NCI-H1694 (cell line): ENCODE results near the gene BTRC.
"Not testable (repeated sequence)": the region's sequence is repeated elsewhere in the genome, so short reads cannot be mapped to it uniquely, and the experiment has no call there.

Source experiments
- DNase-seq: peaks from one replicate; lab custom pipeline; 2025; lab: John Stamatoyannopoulos, UW

BTRC gene

GRCh38 chr10:101585841-101586240 is 231.9 kb downstream of the BTRC start:
- no peak for DNase-seq

GRCh38 chr10:101587725-101588653 is 234.0 kb downstream of the BTRC start, which contains the start of the genes DPCD and POLL:
Gene DPCD, plus strand, starts transcription at chr10:101588321. Its CDS starts 16 bp downstream, at chr10:101588337.
Gene POLL, minus strand, starts transcription at chr10:101588257. Its CDS starts 897 bp downstream, at chr10:101587360.
- DNase-seq, result peak; percentile 83

DNA sequence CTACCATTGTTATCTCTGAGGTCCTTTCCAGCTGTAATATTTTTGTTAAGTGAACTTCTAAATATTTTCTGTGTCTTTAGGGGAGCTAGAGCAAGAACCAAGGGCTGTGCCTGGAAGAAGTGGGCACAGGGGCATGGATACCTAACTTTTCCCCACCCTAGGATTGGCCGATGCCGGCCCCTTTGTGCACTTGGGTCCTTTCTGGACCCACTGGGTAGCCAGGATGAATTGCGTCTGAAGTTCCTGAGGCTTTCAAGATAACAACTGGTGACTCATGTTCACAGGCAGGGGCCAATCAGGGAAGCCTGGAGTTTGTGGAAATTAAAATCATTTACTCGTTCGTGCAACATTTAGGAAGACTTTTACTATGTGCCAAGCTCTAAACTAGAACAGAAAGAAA is 234.9 kb downstream of the BTRC start:
- no peak for DNase-seq

DNA sequence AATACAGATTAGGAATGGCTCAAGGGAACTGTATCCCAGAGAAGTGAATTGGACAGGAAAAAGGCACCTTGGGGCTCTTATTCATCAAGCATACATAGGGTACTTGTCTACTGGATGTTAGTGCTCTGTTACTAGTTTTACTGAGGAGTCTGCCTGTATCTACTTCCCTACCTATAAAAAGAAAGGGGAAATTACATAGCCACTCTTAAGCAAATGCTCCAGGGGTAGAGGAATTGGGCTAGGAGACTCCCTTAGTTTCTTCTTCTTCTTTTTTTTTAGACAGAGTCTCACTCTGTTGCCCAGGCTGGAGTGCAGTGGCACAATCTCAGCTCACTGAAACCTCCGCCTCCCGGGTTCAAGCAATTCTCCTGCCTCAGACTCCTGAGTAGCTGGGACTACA is 239.4 kb downstream of the BTRC start:
- DNase-seq, result not testable (repeated sequence)

DNA sequence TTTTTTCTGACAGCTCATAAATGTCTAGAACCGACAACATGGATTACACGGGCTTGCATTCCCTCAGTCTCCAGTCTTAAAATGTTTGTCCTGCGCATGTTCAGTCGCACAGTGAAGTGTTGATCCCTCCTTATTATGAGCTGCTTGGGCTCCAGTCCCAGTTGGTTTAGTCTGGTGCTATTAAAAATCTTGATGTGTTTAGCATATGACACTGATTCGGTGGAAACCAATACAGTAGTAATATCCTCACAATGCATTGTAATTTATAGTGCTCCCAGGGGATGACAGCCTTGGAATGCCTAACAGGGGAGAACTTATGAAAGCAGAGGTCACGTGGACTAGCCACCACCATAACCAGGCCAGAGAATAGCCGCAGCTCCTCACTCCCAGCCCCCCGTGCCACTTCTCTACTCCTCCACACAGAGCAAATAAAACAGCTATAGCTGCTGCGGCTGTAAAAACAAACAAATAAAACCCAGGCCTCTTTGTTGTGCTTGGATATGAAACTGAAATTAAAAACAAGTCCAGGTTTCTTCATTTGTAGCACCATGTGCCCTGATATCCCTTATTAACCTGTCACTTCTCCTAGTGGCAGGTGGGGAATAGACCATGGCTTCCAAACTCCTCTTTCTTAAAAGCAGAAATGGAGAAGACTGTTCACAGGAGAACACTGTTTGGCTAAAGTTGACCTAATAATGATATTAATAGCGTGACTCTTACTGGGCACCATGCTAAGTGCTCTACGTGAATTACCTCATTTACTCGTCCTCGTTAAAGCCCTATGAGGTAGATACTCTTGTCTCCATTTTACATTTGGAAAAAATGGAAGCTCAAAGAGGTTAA is 241.8 kb downstream of the BTRC start:
- no peak for DNase-seq

- no peak for DNase-seq
Measured at GRCh38 chr10:101597091-101597900, 243.3 kb downstream of the BTRC start.

GRCh38 chr10:101601541-101601940 is 247.6 kb downstream of the BTRC start:
- no peak for DNase-seq

- peak; percentile 91 for DNase-seq
Measured at GRCh38 chr10:101602761-101603398, 248.9 kb downstream of the BTRC start.
